Islet precursor cell (in vitro differentiated cells): ENCODE results near the gene LRP2.

Experiments
- DNase-seq: peaks from one replicate; pipeline ENCODE4 v3.0.0-alpha.2; 2018

Gene LRP2

GRCh38 chr2:169237286-169237685 is 125.0 kb downstream of the LRP2 start:
- no peak for DNase-seq

- DNase-seq, result no peak
Observed at GRCh38 chr2:169232551-169233154, 129.7 kb downstream of the LRP2 start.

- DNase-seq, result no peak
Observed at GRCh38 chr2:169230204-169230603, 132.1 kb downstream of the LRP2 start.

- DNase-seq, result no peak
Observed at GRCh38 chr2:169229590-169229989, 132.7 kb downstream of the LRP2 start.

- no peak for DNase-seq
Observed at GRCh38 chr2:169225906-169226305, 136.4 kb downstream of the LRP2 start.

- no peak for DNase-seq
Observed at GRCh38 chr2:169225233-169225750, 137.0 kb downstream of the LRP2 start.

- DNase-seq, result no peak
Observed at GRCh38 chr2:169222665-169223064, 139.7 kb downstream of the LRP2 start.

- no peak for DNase-seq
Observed at GRCh38 chr2:169221745-169222369, 140.5 kb downstream of the LRP2 start.

- no peak for DNase-seq
Observed at GRCh38 chr2:169210917-169211316, 151.4 kb downstream of the LRP2 start.

GRCh38 chr2:169208026-169208425 is 154.3 kb downstream of the LRP2 start:
- DNase-seq, result no peak

GRCh38 chr2:169205176-169205575 is 157.2 kb downstream of the LRP2 start:
- DNase-seq, result no peak

GRCh38 chr2:169203952-169204351 is 158.4 kb downstream of the LRP2 start:
- no peak for DNase-seq

GRCh38 chr2:169200756-169201155 is 161.6 kb downstream of the LRP2 start:
- DNase-seq, result no peak

- peak; percentile 67 for DNase-seq
Observed at GRCh38 chr2:169193618-169194017, 168.7 kb downstream of the LRP2 start.

- DNase-seq, result no peak
Observed at GRCh38 chr2:169190197-169190775, 172.0 kb downstream of the LRP2 start.

GRCh38 chr2:169189132-169189531 is 173.2 kb downstream of the LRP2 start:
- DNase-seq, result no peak

GRCh38 chr2:169185711-169186110 is 176.6 kb downstream of the LRP2 start:
- DNase-seq, result peak; percentile 52

- DNase-seq, result no peak
Observed at GRCh38 chr2:169184074-169184473, 178.3 kb downstream of the LRP2 start.

- DNase-seq, result no peak
Observed at GRCh38 chr2:169182573-169182972, 179.8 kb downstream of the LRP2 start.

GRCh38 chr2:169178804-169179390 is 183.4 kb downstream of the LRP2 start:
- DNase-seq, result no peak

- no peak for DNase-seq
Observed at GRCh38 chr2:169178364-169178763, 184.0 kb downstream of the LRP2 start.

GRCh38 chr2:169175112-169175511 is 187.2 kb downstream of the LRP2 start:
- no peak for DNase-seq

- DNase-seq, result no peak
Observed at GRCh38 chr2:169173876-169174275, 188.5 kb downstream of the LRP2 start.

- DNase-seq, result no peak
Observed at GRCh38 chr2:169172914-169173313, 189.4 kb downstream of the LRP2 start.
